ENCODE results near the gene EPAS1. TPM values are rescaled to one million over a fixed set of nuclear protein-coding genes. Genes with fewer than 3 reads are reported as not detected.
A peak's percentile ranks its signal among the peaks of the same experiment; 100 is the strongest.

EPAS1 gene
- total and polyA plus RNA-seq, 9 of the 15 experiments (the other 6 are each of a cell fraction or from before 2014, with no cell fraction given) = 0.25 to 11.2 (median 4.1) TPM

GRCh38 chr2:46315103-46315890, 18.1 kb downstream of the EPAS1 start (continued):
- TF ChIP-seq, protein P1, sequence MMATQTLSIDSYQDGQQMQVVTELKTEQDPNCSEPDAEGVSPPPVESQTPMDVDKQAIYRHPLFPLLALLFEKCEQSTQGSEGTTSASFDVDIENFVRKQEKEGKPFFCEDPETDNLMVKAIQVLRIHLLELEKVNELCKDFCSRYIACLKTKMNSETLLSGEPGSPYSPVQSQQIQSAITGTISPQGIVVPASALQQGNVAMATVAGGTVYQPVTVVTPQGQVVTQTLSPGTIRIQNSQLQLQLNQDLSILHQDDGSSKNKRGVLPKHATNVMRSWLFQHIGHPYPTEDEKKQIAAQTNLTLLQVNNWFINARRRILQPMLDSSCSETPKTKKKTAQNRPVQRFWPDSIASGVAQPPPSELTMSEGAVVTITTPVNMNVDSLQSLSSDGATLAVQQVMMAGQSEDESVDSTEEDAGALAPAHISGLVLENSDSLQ (IDR thresholded peaks at IDR 0.05) = peak; percentile 43
- TF ChIP-seq BCOR (IDR thresholded peaks at IDR 0.05) (no peak; the same call in none of the 2 replicates), DMBX1 (CRISPR knock-in tag; IDR thresholded peaks at IDR 0.05; ENCODE audit: borderline replicate concordance) (peak; percentile 75; the same call in 1 of the 2 replicates), PHTF2 (CRISPR knock-in tag; IDR thresholded peaks at IDR 0.05) (0 out of 2 replicates have a peak, but pooled peaks have one; percentile 61), EP300 (IDR thresholded peaks at IDR 0.05; ENCODE audit: low read length) (peak; percentile 88), GABPB2 (CRISPR knock-in tag; conservative IDR thresholded peaks at IDR 0.05) (no peak), YBX1 (IDR thresholded peaks at IDR 0.05) (no peak), NFE2 (IDR thresholded peaks at IDR 0.05; ENCODE audit: low read depth) (peak; percentile 50; the same call in 1 of the 2 replicates), AFF1 (IDR thresholded peaks at IDR 0.05; ENCODE audit: low read depth in 1 of 2, partially characterized antibody in 2 of 2) (peak; percentile 35 to 79), ZNF324 (CRISPR knock-in tag; IDR thresholded peaks at IDR 0.05) (no peak), GMEB1 (CRISPR knock-in tag; IDR thresholded peaks at IDR 0.05) (peak; percentile 26; the same call in 1 of the 2 replicates), MEIS2 (IDR thresholded peaks at IDR 0.05; ENCODE audit: partially characterized antibody) (peak; percentile 44), HMGN3 (IDR thresholded peaks at IDR 0.05; ENCODE audit: borderline replicate concordance, extremely low read depth, insufficient read length, low read depth, low read length) (peak; percentile 72), ARID2 (IDR thresholded peaks at IDR 0.05) (no peak), HCFC1 (IDR thresholded peaks at IDR 0.05; ENCODE audit: low read depth, low read length) (no peak)
- TF ChIP-seq, protein P2, sequence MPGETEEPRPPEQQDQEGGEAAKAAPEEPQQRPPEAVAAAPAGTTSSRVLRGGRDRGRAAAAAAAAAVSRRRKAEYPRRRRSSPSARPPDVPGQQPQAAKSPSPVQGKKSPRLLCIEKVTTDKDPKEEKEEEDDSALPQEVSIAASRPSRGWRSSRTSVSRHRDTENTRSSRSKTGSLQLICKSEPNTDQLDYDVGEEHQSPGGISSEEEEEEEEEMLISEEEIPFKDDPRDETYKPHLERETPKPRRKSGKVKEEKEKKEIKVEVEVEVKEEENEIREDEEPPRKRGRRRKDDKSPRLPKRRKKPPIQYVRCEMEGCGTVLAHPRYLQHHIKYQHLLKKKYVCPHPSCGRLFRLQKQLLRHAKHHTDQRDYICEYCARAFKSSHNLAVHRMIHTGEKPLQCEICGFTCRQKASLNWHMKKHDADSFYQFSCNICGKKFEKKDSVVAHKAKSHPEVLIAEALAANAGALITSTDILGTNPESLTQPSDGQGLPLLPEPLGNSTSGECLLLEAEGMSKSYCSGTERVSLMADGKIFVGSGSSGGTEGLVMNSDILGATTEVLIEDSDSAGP (CRISPR knock-in tag; IDR thresholded peaks at IDR 0.05) = no peak
- TF ChIP-seq, protein P3, sequence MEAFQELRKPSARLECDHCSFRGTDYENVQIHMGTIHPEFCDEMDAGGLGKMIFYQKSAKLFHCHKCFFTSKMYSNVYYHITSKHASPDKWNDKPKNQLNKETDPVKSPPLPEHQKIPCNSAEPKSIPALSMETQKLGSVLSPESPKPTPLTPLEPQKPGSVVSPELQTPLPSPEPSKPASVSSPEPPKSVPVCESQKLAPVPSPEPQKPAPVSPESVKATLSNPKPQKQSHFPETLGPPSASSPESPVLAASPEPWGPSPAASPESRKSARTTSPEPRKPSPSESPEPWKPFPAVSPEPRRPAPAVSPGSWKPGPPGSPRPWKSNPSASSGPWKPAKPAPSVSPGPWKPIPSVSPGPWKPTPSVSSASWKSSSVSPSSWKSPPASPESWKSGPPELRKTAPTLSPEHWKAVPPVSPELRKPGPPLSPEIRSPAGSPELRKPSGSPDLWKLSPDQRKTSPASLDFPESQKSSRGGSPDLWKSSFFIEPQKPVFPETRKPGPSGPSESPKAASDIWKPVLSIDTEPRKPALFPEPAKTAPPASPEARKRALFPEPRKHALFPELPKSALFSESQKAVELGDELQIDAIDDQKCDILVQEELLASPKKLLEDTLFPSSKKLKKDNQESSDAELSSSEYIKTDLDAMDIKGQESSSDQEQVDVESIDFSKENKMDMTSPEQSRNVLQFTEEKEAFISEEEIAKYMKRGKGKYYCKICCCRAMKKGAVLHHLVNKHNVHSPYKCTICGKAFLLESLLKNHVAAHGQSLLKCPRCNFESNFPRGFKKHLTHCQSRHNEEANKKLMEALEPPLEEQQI (IDR thresholded peaks at IDR 0.05) = no peak
